ENCODE results near the gene CFAP97D2.

Gene CFAP97D2

GRCh38 chr13:114199954-114200353, 20.9 kb downstream of the CFAP97D2 start:
- H3K4me3 ChIP-seq (ENCODE audit: low read length), result no peak overlapping the region
- no peaks in the 10 kb centered on the region for H3K27me3 ChIP-seq (ENCODE audit: control insufficient read depth, low read length)
- H3K79me2 ChIP-seq (ENCODE audit: control insufficient read depth, low read length), result no peaks in the 10 kb centered on the region
- TF ChIP-seq CTCF (IDR thresholded peaks at IDR 0.05; ENCODE audit: low read depth, low read length, poor library complexity, severe bottlenecking), result no peak
- TF ChIP-seq EZH2phosphoT487 (IDR thresholded peaks at IDR 0.05; ENCODE audit: borderline replicate concordance, low read length), result no peak
- H3K9me2 ChIP-seq (replicated peaks; ENCODE audit: control insufficient read depth, low read length), result no peaks in the 10 kb centered on the region
- H3K4me1 ChIP-seq (ENCODE audit: control insufficient read depth, low read length), result no peaks in the 10 kb centered on the region
- H3K36me3 ChIP-seq (ENCODE audit: control insufficient read depth, low read length), result no peaks in the 10 kb centered on the region
- no peaks in the 10 kb centered on the region for H3F3A ChIP-seq (ENCODE audit: control insufficient read depth, insufficient read depth)
- H3K27ac ChIP-seq (ENCODE audit: low read depth, low read length), result no peak overlapping the region
- no peak overlapping the region for H3K4me2 ChIP-seq (ENCODE audit: low read length)
- no peaks in the 10 kb centered on the region for H4K20me1 ChIP-seq (ENCODE audit: control insufficient read depth, insufficient read depth, low read depth, low read length)
- H3K9me3 ChIP-seq (ENCODE audit: control insufficient read depth, insufficient read depth, low read length), result no peaks in the 10 kb centered on the region

- Histone ChIP-seq H3F3A (ENCODE audit: control insufficient read depth, insufficient read depth) (no peaks in the 10 kb centered on the region), H3K36me3 (ENCODE audit: control insufficient read depth, low read length) (no peaks in the 10 kb centered on the region)
Measured at GRCh38 chr13:114200399-114200911, 21.4 kb downstream of the CFAP97D2 start.

GRCh38 chr13:114202581-114202980, 23.5 kb downstream of the CFAP97D2 start:
- no peak overlapping the region for H3K27ac ChIP-seq (ENCODE audit: low read depth, low read length)
- no peak overlapping the region for H3K4me2 ChIP-seq (ENCODE audit: low read length)

More at GRCh38 chr13:114200399-114200911, 21.4 kb downstream of the CFAP97D2 start:
- Histone ChIP-seq H3K9me2 (replicated peaks; ENCODE audit: control insufficient read depth, low read length) (no peaks in the 10 kb centered on the region), H3K9me3 (ENCODE audit: control insufficient read depth, insufficient read depth, low read length) (no peaks in the 10 kb centered on the region), H4K20me1 (ENCODE audit: control insufficient read depth, insufficient read depth, low read depth, low read length) (no peaks in the 10 kb centered on the region), H3K27me3 (ENCODE audit: control insufficient read depth, low read length) (no peaks in the 10 kb centered on the region), H3K79me2 (ENCODE audit: control insufficient read depth, low read length) (no peaks in the 10 kb centered on the region), H3K27ac (ENCODE audit: low read depth, low read length) (no peak overlapping the region), H3K4me3 (ENCODE audit: low read length) (no peak overlapping the region), H3K4me2 (ENCODE audit: low read length) (no peak overlapping the region), H3K4me1 (ENCODE audit: control insufficient read depth, low read length) (no peaks in the 10 kb centered on the region)
- no peak for TF ChIP-seq CTCF (IDR thresholded peaks at IDR 0.05; ENCODE audit: low read depth, low read length, poor library complexity, severe bottlenecking)
- no peak for TF ChIP-seq EZH2phosphoT487 (IDR thresholded peaks at IDR 0.05; ENCODE audit: borderline replicate concordance, low read length)

More at GRCh38 chr13:114202581-114202980, 23.5 kb downstream of the CFAP97D2 start:
- H3K79me2 ChIP-seq (ENCODE audit: control insufficient read depth, low read length), result no peaks in the 10 kb centered on the region
- H3K27me3 ChIP-seq (ENCODE audit: control insufficient read depth, low read length), result no peaks in the 10 kb centered on the region
- no peaks in the 10 kb centered on the region for H4K20me1 ChIP-seq (ENCODE audit: control insufficient read depth, insufficient read depth, low read depth, low read length)
- no peaks in the 10 kb centered on the region for H3K36me3 ChIP-seq (ENCODE audit: control insufficient read depth, low read length)
- H3K4me1 ChIP-seq (ENCODE audit: control insufficient read depth, low read length), result no peaks in the 10 kb centered on the region
- no peaks in the 10 kb centered on the region for H3F3A ChIP-seq (ENCODE audit: control insufficient read depth, insufficient read depth)
- peaks cover 4% of the 10 kb centered on the region; the same call in 1 of the 2 replicates for H3K9me3 ChIP-seq (ENCODE audit: control insufficient read depth, insufficient read depth, low read length)
- H3K9me2 ChIP-seq (replicated peaks; ENCODE audit: control insufficient read depth, low read length), result no peaks in the 10 kb centered on the region
- TF ChIP-seq CTCF (IDR thresholded peaks at IDR 0.05; ENCODE audit: low read depth, low read length, poor library complexity, severe bottlenecking) (no peak), EZH2phosphoT487 (IDR thresholded peaks at IDR 0.05; ENCODE audit: borderline replicate concordance, low read length) (no peak)
- no peak overlapping the region for H3K4me3 ChIP-seq (ENCODE audit: low read length)

All from DOHH2 (cell line).